ENCODE measurements around the gene AFG3L2. TPM values are rescaled to one million over a fixed set of nuclear protein-coding genes. Genes with fewer than 3 reads are reported as not detected.

Gene AFG3L2
- total RNA-seq, 1 experiment from 2014 or later, result 66.7 TPM

DNA sequence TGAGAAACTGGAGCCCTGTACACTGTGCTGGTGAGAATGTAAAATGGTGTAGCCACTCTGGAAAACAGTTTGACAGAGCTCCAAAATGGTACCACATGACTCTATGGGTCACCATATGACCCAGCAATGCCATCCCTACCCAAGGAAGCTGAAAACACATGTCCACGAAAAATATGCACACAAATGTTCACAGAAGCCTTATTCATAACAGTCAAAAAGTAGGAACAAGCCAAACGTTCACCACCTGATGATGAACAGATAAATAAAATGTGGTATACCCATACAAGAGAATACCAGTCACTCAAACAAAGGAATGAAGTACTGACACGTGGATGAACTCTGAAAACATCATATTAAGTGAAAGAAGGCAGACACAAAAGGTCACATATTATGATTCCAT, 4.6 kb downstream of the AFG3L2 start:
- H3K4me2 ChIP-seq (ENCODE audit: low read length), result no peak overlapping the region
- no peak overlapping the region for H3K4me3 ChIP-seq (replicated peaks in 1 of 2; ENCODE audit: low read depth in 1 of 2, low read length in 2 of 2)
- peaks cover 83% of the 10 kb centered on the region for H3K79me2 ChIP-seq (ENCODE audit: insufficient read depth, low read length)
- no peak for ATAC-seq
- ChIA-PET CTCF (no interaction called here), RAD21 (ENCODE audit: low non-redundant PET in 1 of 2, low total read pairs in 2 of 2, uncharacterized antibody in 2 of 2, unreplicated experiment in 2 of 2) (no interaction called here), POLR2A (no interaction called here)
- peaks cover 0 to 19% of the 10 kb centered on the region in 2 experiments; a peak in 2 of 4 replicates for H3K36me3 ChIP-seq (ENCODE audit: control insufficient read depth in 1 of 2, insufficient read depth in 2 of 2, low read length in 2 of 2)
- no peak overlapping the region for H3K27ac ChIP-seq (ENCODE audit: low read depth, low read length)
- H4K20me1 ChIP-seq (ENCODE audit: insufficient read depth), result no peaks in the 10 kb centered on the region; the same call in 1 of the 2 replicates
- no peak overlapping the region for H3K9ac ChIP-seq (ENCODE audit: low read length)
- no TSS peak for BruUV-seq (replicated peaks)
- no peaks in the 10 kb centered on the region for H3K27me3 ChIP-seq (ENCODE audit: insufficient read depth, low read length)
- H3K9me2 ChIP-seq (ENCODE audit: insufficient read depth), result no peaks in the 10 kb centered on the region
- intact Hi-C loops (cut with micrococcal nuclease), result no loop called here
- H3K9me3 ChIP-seq (ENCODE audit: control insufficient read depth in 1 of 2, insufficient read depth in 1 of 2, low read depth in 1 of 2, low read length in 2 of 2), result no peaks in the 10 kb centered on the region
- no peak for DNase-seq (ENCODE audit: low read depth, low spot score)
- no peak for TF ChIP-seq RAD21 (IDR thresholded peaks at IDR 0.05; ENCODE audit: low read depth)
- no peak for TF ChIP-seq POLR2AphosphoS5 (IDR thresholded peaks at IDR 0.05; ENCODE audit: low read depth, low read length)
- no peak for TF ChIP-seq FOSL1 (IDR thresholded peaks at IDR 0.05; ENCODE audit: low read depth)
- no peak overlapping the region for H2AFZ ChIP-seq (ENCODE audit: low read depth, low read length, poor library complexity, severe bottlenecking)
- peaks cover 6 to 10% of the 10 kb centered on the region in 2 experiments for H3K4me1 ChIP-seq (ENCODE audit: control insufficient read depth in 1 of 2, insufficient read depth in 2 of 2, low read length in 2 of 2)

GRCh38 chr18:12371590-12371989, 5.4 kb downstream of the AFG3L2 start:
- DNase-seq (ENCODE audit: low read depth, low spot score) (no peak), ATAC-seq (no peak)
- H2AFZ ChIP-seq (ENCODE audit: low read depth, low read length, poor library complexity, severe bottlenecking), result no peak overlapping the region
- H3K27me3 ChIP-seq (ENCODE audit: insufficient read depth, low read length), result no peaks in the 10 kb centered on the region
- no peak overlapping the region for H3K27ac ChIP-seq (ENCODE audit: low read depth, low read length)
- no peaks in the 10 kb centered on the region for H3K9me3 ChIP-seq (ENCODE audit: control insufficient read depth in 1 of 2, insufficient read depth in 1 of 2, low read depth in 1 of 2, low read length in 2 of 2)
- intact Hi-C loops (cut with micrococcal nuclease), result no loop called here
- peaks cover 6 to 10% of the 10 kb centered on the region in 2 experiments for H3K4me1 ChIP-seq (ENCODE audit: control insufficient read depth in 1 of 2, insufficient read depth in 2 of 2, low read length in 2 of 2)
- BruUV-seq (replicated peaks), result no TSS peak
- peaks cover 89% of the 10 kb centered on the region for H3K79me2 ChIP-seq (ENCODE audit: insufficient read depth, low read length)
- no peaks in the 10 kb centered on the region; the same call in 1 of the 2 replicates for H4K20me1 ChIP-seq (ENCODE audit: insufficient read depth)
- ChIA-PET POLR2A (no interaction called here), CTCF (no interaction called here), RAD21 (ENCODE audit: low non-redundant PET in 1 of 2, low total read pairs in 2 of 2, uncharacterized antibody in 2 of 2, unreplicated experiment in 2 of 2) (no interaction called here)
- H3K9ac ChIP-seq (ENCODE audit: low read length), result no peak overlapping the region
- H3K4me3 ChIP-seq (replicated peaks in 1 of 2; ENCODE audit: low read depth in 1 of 2, low read length in 2 of 2), result no peak overlapping the region
- peaks cover 0 to 19% of the 10 kb centered on the region in 2 experiments; a peak in 2 of 4 replicates for H3K36me3 ChIP-seq (ENCODE audit: control insufficient read depth in 1 of 2, insufficient read depth in 2 of 2, low read length in 2 of 2)
- H3K4me2 ChIP-seq (ENCODE audit: low read length), result no peak overlapping the region
- no peak for TF ChIP-seq EZH2 (IDR thresholded peaks at IDR 0.05)
- TF ChIP-seq TCF7L2 (IDR thresholded peaks at IDR 0.05; ENCODE audit: borderline replicate concordance, extremely low read depth, insufficient read depth, insufficient read length), result no peak
- TF ChIP-seq, protein P1, sequence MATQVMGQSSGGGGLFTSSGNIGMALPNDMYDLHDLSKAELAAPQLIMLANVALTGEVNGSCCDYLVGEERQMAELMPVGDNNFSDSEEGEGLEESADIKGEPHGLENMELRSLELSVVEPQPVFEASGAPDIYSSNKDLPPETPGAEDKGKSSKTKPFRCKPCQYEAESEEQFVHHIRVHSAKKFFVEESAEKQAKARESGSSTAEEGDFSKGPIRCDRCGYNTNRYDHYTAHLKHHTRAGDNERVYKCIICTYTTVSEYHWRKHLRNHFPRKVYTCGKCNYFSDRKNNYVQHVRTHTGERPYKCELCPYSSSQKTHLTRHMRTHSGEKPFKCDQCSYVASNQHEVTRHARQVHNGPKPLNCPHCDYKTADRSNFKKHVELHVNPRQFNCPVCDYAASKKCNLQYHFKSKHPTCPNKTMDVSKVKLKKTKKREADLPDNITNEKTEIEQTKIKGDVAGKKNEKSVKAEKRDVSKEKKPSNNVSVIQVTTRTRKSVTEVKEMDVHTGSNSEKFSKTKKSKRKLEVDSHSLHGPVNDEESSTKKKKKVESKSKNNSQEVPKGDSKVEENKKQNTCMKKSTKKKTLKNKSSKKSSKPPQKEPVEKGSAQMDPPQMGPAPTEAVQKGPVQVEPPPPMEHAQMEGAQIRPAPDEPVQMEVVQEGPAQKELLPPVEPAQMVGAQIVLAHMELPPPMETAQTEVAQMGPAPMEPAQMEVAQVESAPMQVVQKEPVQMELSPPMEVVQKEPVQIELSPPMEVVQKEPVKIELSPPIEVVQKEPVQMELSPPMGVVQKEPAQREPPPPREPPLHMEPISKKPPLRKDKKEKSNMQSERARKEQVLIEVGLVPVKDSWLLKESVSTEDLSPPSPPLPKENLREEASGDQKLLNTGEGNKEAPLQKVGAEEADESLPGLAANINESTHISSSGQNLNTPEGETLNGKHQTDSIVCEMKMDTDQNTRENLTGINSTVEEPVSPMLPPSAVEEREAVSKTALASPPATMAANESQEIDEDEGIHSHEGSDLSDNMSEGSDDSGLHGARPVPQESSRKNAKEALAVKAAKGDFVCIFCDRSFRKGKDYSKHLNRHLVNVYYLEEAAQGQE (IDR thresholded peaks at IDR 0.05; ENCODE audit: low read depth), result no peak
- no peaks in the 10 kb centered on the region for H3K9me2 ChIP-seq (ENCODE audit: insufficient read depth)

Data from HCT116 (cell line).